Prostate gland (tissue), 2 donors: ENCODE results near the gene PEX3.

Source experiments
- CTCF ChIP-seq, 4 experiments: fragments of 200-600 bp in 2 of 4; fragments of 450-650 bp in 2 of 4; sonication (generic) in 2 of 4; IDR thresholded peaks; 1 replicate in 3 of 4; 2 replicates in 1 of 4; pipeline ENCODE4 v1.5.1; 2016 to 2019; ENCODE audit warnings: antibody characterized with exemption in 4 of 4, mild to moderate bottlenecking in 2 of 4, moderate library complexity in 2 of 4
- POLR2A ChIP-seq: fragments of 450-650 bp; IDR thresholded peaks from one replicate; pipeline ENCODE4 v1.6.1; 2016; ENCODE audit warnings: antibody characterized with exemption, mild to moderate bottlenecking

DNA sequence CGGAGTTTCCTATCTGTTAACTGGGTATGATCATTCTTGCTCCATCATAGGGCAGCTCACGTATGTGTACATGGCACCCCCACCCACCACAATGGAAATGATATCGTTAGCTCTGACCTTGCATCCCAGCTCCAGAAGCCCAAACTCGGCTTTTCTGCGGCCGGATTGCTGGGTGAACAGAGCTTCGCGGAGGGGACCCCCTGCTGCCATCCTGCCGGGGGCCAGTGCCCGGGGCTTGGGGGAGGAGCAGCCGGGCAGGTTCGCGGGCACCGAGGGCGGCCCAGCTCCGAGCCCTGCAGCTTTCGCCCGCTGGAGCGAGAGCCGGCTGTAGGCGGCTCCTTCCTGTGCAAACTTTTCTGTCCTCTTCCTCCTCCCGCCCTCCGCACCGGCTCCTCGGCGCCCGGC, 85.9 kb downstream of the PEX3 start:
- TF ChIP-seq CTCF (IDR thresholded peaks at IDR 0.05) (no peak), POLR2A (no peak)
